Panc1 (cell line): ENCODE results near the gene ADAM11. TPM values are rescaled to one million over a fixed set of nuclear protein-coding genes. Genes with fewer than 3 reads are reported as not detected.

Experiments
- ATAC-seq: fragments of 200-7000 bp; cut with Tn5 transposase; 2 replicates; pipeline ENCODE4 v1.9.1; 2020; ENCODE audit warnings: mild to moderate bottlenecking, moderate library complexity
- BruUV-seq: library from RNA; stranded (reverse); fragments of 400-500 nt; replicated peaks from 2 replicates; lab custom pipeline; 2021; lab: Mats Ljungman, UMichigan
- CTCF ChIA-PET: fragments of 300-600 bp; sonication (Branson Sonifier 250); formaldehyde crosslinking; loops from one replicate; lab custom pipeline; 2022; ENCODE audit warnings: antibody characterized with exemption; lab: Charles Lee
- POLR2A ChIA-PET: fragments of 300-600 bp; sonication (Branson Sonifier 250); formaldehyde crosslinking; loops from one replicate; lab custom pipeline; 2022; ENCODE audit warnings: antibody characterized with exemption; lab: Charles Lee
- DNase-seq: peaks from one replicate; pipeline ENCODE4 v3.0.0-alpha.2; 2010; ENCODE audit warnings: low read depth, low spot score
- H3K27ac ChIP-seq: 2 replicates; pipeline ENCODE4 v1.5.1; 2011; ENCODE audit warnings: mild to moderate bottlenecking, low read length, inconsistent platforms
- H3K27me3 ChIP-seq: fragments of 200-500 bp; sonication (Bioruptor generic); 2 replicates; pipeline ENCODE4 v1.6.0; 2014; ENCODE audit warnings: low read length, inconsistent platforms; ENCODE audit not compliant: control insufficient read depth, insufficient read depth
- H3K36me3 ChIP-seq: fragments of 200-500 bp; sonication (Bioruptor generic); 2 replicates; pipeline ENCODE4 v1.5.1; 2014; ENCODE audit warnings: inconsistent platforms, mild to moderate bottlenecking, low read length, moderate library complexity; ENCODE audit not compliant: control insufficient read depth, insufficient read depth
- H3K4me1 ChIP-seq: 2 replicates; pipeline ENCODE4 v1.5.1; 2011; ENCODE audit warnings: inconsistent platforms, mild to moderate bottlenecking, low read length, moderate library complexity; ENCODE audit not compliant: control insufficient read depth, insufficient read depth
- H3K4me3 ChIP-seq, 2 experiments: 2 replicates each; pipeline ENCODE4 v1.5.1; 2011 to 2012; ENCODE audit warnings: low read depth in 2 of 2, low read length in 2 of 2, mild to moderate bottlenecking in 2 of 2, inconsistent platforms in 1 of 2, moderate library complexity in 1 of 2
- H3K9me3 ChIP-seq: fragments of 200-500 bp; sonication (Bioruptor generic); 2 replicates; pipeline ENCODE4 v1.5.1; 2014; ENCODE audit warnings: low read depth, mild to moderate bottlenecking, inconsistent platforms, low read length, moderate library complexity; ENCODE audit not compliant: control insufficient read depth, insufficient read depth
- POLR2AphosphoS5 ChIP-seq: IDR thresholded peaks from 2 replicates; pipeline ENCODE4 v1.6.1; 2012; ENCODE audit warnings: mild to moderate bottlenecking, low read depth, low read length, moderate library complexity
- SIN3A ChIP-seq: IDR thresholded peaks from 2 replicates; pipeline ENCODE4 v1.6.1; 2012; ENCODE audit warnings: low read depth, mild to moderate bottlenecking, low read length, moderate library complexity, borderline replicate concordance; ENCODE audit not compliant: insufficient read depth
- TCF7L2 ChIP-seq: IDR thresholded peaks from 2 replicates; pipeline ENCODE4 v1.6.1; 2011; ENCODE audit warnings: mild to moderate bottlenecking, low read depth, low read length, inconsistent platforms
- in situ Hi-C: cut with HindIII; loops from 2 replicates; pipeline ENCODE4 v1.10.0; 2016; ENCODE audit warnings: low sequenced_read_pairs, low pct_unique_long_range_greater_than_20kb
- intact Hi-C: fragments of 100-400 bp; cut with micrococcal nuclease; formaldehyde crosslinking; loops from one replicate; pipeline ENCODE4 v1.10.0; 2022; ENCODE audit not compliant: unreplicated experiment
- total RNA-seq: library from RNA; stranded (reverse); gene quantifications from one replicate; pipeline ENCODE4 v1.2.1, GENCODE V29; 2021; ENCODE audit not compliant: unreplicated experiment
- TF ChIP-seq, protein P1 (sequence below), 2 experiments: IDR thresholded peaks; 2 replicates each; pipeline ENCODE4 v1.6.1; 2011 to 2012; ENCODE audit warnings: low read depth in 2 of 2, control low read depth in 1 of 2, low read length in 1 of 2, mild to moderate bottlenecking in 1 of 2, moderate library complexity in 1 of 2; ENCODE audit not compliant: insufficient read depth in 1 of 2
- TF ChIP-seq, protein P2 (sequence below): fragments of 450-650 bp; IDR thresholded peaks from 2 replicates; pipeline ENCODE4 v1.5.1; 2017; ENCODE audit warnings: mild to moderate bottlenecking

The ADAM11 gene
- total RNA-seq, 1 experiment from 2014 or later = 3.5 TPM

DNA sequence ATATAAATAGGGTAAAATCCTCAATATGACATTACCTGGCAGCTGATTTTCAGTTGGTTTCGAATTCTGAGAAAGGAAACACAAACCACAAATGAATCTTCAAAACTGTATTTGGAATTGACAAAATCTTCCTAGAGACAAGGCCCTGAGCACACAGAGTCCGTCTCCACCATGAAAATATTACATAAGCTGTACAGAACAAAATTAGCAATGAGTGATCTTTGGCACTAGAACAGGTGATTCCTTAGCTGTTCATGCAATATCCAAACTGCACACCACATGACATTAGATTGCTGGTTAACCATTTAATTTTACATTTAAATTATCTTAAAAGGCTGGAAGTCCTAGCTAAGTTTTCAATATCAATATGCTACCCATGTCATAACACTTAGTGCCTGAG is 39.6 kb downstream of the ADAM11 start:
- BruUV-seq = no TSS peak
- no peak for ATAC-seq
- intact Hi-C loops = no loop called here

DNA sequence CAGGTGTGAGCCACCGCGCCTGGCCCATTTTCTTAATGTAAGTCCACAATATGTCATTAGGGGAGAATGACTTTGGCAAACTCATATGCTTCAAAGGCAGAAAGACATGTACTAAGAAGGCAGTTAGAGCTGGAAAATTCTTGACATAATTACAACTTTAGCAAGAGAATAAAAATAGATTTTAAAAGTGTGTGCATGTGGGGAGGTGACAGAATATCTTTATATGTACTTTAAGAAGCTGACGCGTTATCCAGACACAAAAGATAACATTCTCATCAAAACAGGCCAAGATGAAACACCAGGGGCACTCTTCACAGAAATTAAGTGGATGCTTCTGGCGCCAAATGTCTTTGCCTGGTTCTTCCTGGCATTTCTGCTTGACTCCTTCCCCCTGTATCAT is 43.1 kb downstream of the ADAM11 start:
- ATAC-seq (no peak), DNase-seq (no peak)
- in situ Hi-C loops = no loop called here
- TF ChIP-seq, protein P1, sequence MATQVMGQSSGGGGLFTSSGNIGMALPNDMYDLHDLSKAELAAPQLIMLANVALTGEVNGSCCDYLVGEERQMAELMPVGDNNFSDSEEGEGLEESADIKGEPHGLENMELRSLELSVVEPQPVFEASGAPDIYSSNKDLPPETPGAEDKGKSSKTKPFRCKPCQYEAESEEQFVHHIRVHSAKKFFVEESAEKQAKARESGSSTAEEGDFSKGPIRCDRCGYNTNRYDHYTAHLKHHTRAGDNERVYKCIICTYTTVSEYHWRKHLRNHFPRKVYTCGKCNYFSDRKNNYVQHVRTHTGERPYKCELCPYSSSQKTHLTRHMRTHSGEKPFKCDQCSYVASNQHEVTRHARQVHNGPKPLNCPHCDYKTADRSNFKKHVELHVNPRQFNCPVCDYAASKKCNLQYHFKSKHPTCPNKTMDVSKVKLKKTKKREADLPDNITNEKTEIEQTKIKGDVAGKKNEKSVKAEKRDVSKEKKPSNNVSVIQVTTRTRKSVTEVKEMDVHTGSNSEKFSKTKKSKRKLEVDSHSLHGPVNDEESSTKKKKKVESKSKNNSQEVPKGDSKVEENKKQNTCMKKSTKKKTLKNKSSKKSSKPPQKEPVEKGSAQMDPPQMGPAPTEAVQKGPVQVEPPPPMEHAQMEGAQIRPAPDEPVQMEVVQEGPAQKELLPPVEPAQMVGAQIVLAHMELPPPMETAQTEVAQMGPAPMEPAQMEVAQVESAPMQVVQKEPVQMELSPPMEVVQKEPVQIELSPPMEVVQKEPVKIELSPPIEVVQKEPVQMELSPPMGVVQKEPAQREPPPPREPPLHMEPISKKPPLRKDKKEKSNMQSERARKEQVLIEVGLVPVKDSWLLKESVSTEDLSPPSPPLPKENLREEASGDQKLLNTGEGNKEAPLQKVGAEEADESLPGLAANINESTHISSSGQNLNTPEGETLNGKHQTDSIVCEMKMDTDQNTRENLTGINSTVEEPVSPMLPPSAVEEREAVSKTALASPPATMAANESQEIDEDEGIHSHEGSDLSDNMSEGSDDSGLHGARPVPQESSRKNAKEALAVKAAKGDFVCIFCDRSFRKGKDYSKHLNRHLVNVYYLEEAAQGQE (IDR thresholded peaks at IDR 0.05; ENCODE audit: insufficient read depth in 1 of 2, low read depth in 2 of 2, low read length in 1 of 2) = no peak
- no peak for TF ChIP-seq POLR2AphosphoS5
- TF ChIP-seq, protein P2, sequence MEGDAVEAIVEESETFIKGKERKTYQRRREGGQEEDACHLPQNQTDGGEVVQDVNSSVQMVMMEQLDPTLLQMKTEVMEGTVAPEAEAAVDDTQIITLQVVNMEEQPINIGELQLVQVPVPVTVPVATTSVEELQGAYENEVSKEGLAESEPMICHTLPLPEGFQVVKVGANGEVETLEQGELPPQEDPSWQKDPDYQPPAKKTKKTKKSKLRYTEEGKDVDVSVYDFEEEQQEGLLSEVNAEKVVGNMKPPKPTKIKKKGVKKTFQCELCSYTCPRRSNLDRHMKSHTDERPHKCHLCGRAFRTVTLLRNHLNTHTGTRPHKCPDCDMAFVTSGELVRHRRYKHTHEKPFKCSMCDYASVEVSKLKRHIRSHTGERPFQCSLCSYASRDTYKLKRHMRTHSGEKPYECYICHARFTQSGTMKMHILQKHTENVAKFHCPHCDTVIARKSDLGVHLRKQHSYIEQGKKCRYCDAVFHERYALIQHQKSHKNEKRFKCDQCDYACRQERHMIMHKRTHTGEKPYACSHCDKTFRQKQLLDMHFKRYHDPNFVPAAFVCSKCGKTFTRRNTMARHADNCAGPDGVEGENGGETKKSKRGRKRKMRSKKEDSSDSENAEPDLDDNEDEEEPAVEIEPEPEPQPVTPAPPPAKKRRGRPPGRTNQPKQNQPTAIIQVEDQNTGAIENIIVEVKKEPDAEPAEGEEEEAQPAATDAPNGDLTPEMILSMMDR = no peak
- TF ChIP-seq SIN3A = no peak
- TF ChIP-seq TCF7L2 = no peak
- H3K4me3 ChIP-seq = no peak overlapping the region
- no TSS peak for BruUV-seq
- peaks cover 19% of the 10 kb centered on the region for H3K36me3 ChIP-seq
- no peak overlapping the region for H3K27ac ChIP-seq
- H3K4me1 ChIP-seq = peaks cover 12% of the 10 kb centered on the region
- ChIA-PET CTCF (no interaction called here), POLR2A (no interaction called here)
- H3K9me3 ChIP-seq = no peaks in the 10 kb centered on the region
- intact Hi-C loops = no loop called here
- no peaks in the 10 kb centered on the region for H3K27me3 ChIP-seq

More for the DNA sequence above, 39.6 kb downstream of the ADAM11 start:
- in situ Hi-C loops = no loop called here
- Histone ChIP-seq H3K27me3 (no peaks in the 10 kb centered on the region), H3K27ac (peak overlapping the region; percentile 40; the same call in 1 of the 2 replicates), H3K4me1 (peaks cover 36% of the 10 kb centered on the region), H3K4me3 (no peak overlapping the region), H3K9me3 (no peaks in the 10 kb centered on the region), H3K36me3 (peaks cover 5% of the 10 kb centered on the region; the same call in 1 of the 2 replicates)
- TF ChIP-seq, protein P2 = no peak
- TF ChIP-seq POLR2AphosphoS5 (no peak), SIN3A (no peak), TCF7L2 (no peak)
- TF ChIP-seq, protein P1 (IDR thresholded peaks at IDR 0.05; ENCODE audit: insufficient read depth in 1 of 2, low read depth in 2 of 2, low read length in 1 of 2) = no peak
- ChIA-PET POLR2A (no interaction called here), CTCF (interaction anchor here (0.8 kb wide), 1 partner anchor 19 kb away, joined by 3 read pairs; no protein-coding TSS in a partner anchor)
- DNase-seq = no peak
